AG10803 (cell line): Measurements from ENCODE around the gene KIT.

Experiments used
- DNase-seq: peaks from one replicate; pipeline ENCODE4 v3.0.0; 2010; ENCODE audit warnings: low read depth
- H3K4me3 ChIP-seq: 2 replicates; pipeline ENCODE4 v1.5.1; 2011; ENCODE audit warnings: mild to moderate bottlenecking, low read length, control low read depth
- CTCF ChIP-seq: conservative IDR thresholded peaks from 2 replicates; pipeline ENCODE4 v1.5.1; 2011; ENCODE audit warnings: mild to moderate bottlenecking, low read length, control low read depth, inconsistent platforms

KIT gene

GRCh38 chr4:54716478-54717065 is 58.8 kb downstream of the KIT start:
- H3K4me3 ChIP-seq = no peak overlapping the region
- TF ChIP-seq CTCF = no peak
- no peak for DNase-seq

DNA sequence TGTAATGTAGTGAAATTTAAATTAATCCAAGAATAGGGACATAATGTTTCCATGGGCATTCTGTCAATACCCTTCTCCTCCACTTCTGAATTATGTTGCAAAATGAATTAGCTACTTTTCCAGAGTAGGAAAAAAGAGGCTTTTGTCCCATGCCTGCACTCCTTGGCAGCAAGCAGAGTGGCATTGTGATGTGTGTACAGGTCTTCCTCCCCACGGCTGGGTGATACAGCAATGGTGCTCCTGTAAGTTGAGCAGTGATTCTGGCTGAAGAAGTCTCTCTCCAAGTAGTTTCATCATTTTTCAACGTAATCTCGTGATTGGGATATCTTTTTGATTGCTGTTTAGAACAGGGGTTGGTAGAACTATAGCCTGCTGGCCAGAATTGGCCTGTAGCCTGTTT is 59.9 kb downstream of the KIT start:
- H3K4me3 ChIP-seq = no peak overlapping the region
- no peak for TF ChIP-seq CTCF
- DNase-seq = no peak

DNA sequence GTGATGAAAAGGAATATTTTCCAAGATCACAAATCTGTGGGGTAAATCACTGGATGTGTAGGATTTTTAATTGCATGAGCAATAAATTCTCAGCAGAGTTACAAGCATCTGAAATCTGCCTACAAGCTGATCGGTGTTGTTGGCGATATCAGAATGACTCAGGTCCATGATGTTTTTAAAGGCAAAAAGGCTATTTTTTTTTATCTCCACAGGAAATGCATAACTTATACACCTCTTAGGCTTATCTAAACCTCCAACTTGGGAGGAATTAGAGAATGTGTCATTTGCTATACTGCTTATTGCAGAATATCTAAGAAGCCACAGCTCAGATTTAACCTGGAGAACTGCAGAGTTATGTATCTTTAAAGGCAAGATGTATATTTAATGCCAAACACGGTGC is 61.6 kb downstream of the KIT start:
- no peak overlapping the region for H3K4me3 ChIP-seq
- no peak for TF ChIP-seq CTCF
- DNase-seq = no peak

- H3K4me3 ChIP-seq = no peak overlapping the region
- no peak for DNase-seq
- no peak for TF ChIP-seq CTCF
Measured at GRCh38 chr4:54723220-54723619, 65.5 kb downstream of the KIT start.

GRCh38 chr4:54723820-54724219 is 66.1 kb downstream of the KIT start:
- DNase-seq = no peak
- no peak overlapping the region for H3K4me3 ChIP-seq
- no peak for TF ChIP-seq CTCF

DNA sequence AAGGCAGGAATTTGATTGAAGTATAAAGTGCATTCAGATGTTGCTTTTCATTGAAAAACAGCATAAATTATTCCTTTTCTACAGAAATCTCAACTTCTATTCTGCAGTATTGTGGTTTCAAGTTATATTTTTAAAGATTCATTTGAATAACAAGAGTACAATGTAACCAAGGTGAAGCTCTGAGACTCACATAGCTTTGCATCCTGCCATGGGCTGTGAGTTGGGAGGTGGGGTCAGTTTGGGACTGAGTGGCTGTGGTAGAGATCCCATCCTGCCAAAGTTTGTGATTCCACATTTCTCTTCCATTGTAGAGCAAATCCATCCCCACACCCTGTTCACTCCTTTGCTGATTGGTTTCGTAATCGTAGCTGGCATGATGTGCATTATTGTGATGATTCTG is 69.2 kb downstream of the KIT start:
- no peak overlapping the region for H3K4me3 ChIP-seq
- TF ChIP-seq CTCF = no peak
- DNase-seq = no peak

GRCh38 chr4:54727346-54727745 is 69.6 kb downstream of the KIT start:
- TF ChIP-seq CTCF = no peak
- no peak for DNase-seq
- H3K4me3 ChIP-seq = no peak overlapping the region
